Testis (tissue), 2 donors: Measurements from ENCODE around the gene SMIM10L1.

Source experiments
- CTCF ChIP-seq, 3 experiments: fragments of 450-650 bp in 2 of 3; fragments of 200-600 bp in 1 of 3; sonication (generic) in 1 of 3; IDR thresholded peaks; one replicate each; pipeline ENCODE4 v1.5.1; 2016 to 2019; ENCODE audit warnings: antibody characterized with exemption in 3 of 3, mild to moderate bottlenecking in 2 of 3, moderate library complexity in 1 of 3
- POLR2A ChIP-seq: fragments of 450-650 bp; IDR thresholded peaks from one replicate; pipeline ENCODE4 v1.6.1; 2017; ENCODE audit warnings: antibody characterized with exemption, mild to moderate bottlenecking, moderate library complexity

- TF ChIP-seq CTCF (IDR thresholded peaks at IDR 0.05) (no peak), POLR2A (no peak)
Measured at GRCh38 chr12:11152725-11153124, 18.3 kb upstream of the SMIM10L1 start.
